Testis (tissue), 3 donors: Measurements from ENCODE around the gene MAP4K4. TPM values are rescaled to one million over a fixed set of nuclear protein-coding genes. Genes with fewer than 3 reads are reported as not detected.
"Not testable (repeated sequence)": the region's sequence is repeated elsewhere in the genome, so short reads cannot be mapped to it uniquely, and the experiment has no call there.

Experiments
- DNase-seq: peaks from one replicate; pipeline ENCODE4 v3.0.0-alpha.2; 2019
- H3K27ac ChIP-seq, 2 donors: fragments of 200-600 bp; sonication (generic); one replicate each; pipeline ENCODE4 v1.5.1; 2019
- H3K27me3 ChIP-seq: fragments of 200-600 bp; sonication (generic); one replicate; pipeline ENCODE4 v1.5.1; 2019
- H3K36me3 ChIP-seq: fragments of 200-600 bp; sonication (generic); one replicate; pipeline ENCODE4 v1.5.1; 2017; ENCODE audit warnings: low read depth; ENCODE audit errors: missing control alignments
- H3K4me1 ChIP-seq: fragments of 200-600 bp; sonication (generic); one replicate; pipeline ENCODE4 v1.5.1; 2019
- H3K4me3 ChIP-seq, 2 donors: fragments of 200-600 bp; sonication (generic); one replicate each; pipeline ENCODE4 v1.5.1; 2017 to 2019
- H3K9me3 ChIP-seq: fragments of 200-600 bp; sonication (generic); one replicate; pipeline ENCODE4 v1.5.1; 2017
- CTCF ChIP-seq, 3 experiments: fragments of 450-650 bp in 2 of 3; fragments of 200-600 bp in 1 of 3; sonication (generic) in 1 of 3; IDR thresholded peaks; one replicate each; pipeline ENCODE4 v1.5.1; 2016 to 2019; ENCODE audit warnings: antibody characterized with exemption in 3 of 3, mild to moderate bottlenecking in 2 of 3, moderate library complexity in 1 of 3
- POLR2A ChIP-seq: fragments of 450-650 bp; IDR thresholded peaks from one replicate; pipeline ENCODE4 v1.6.1; 2017; ENCODE audit warnings: antibody characterized with exemption, mild to moderate bottlenecking, moderate library complexity
- WGBS, 2 donors: methylation state at CpG; one replicate each; pipeline ENCODE4 v1.1.5; 2018; 5-methylcytosine and 5-hydroxymethylcytosine counted together
- intact Hi-C: fragments of 100-400 bp; cut with DNase I; formaldehyde crosslinking; loops from one replicate; pipeline ENCODE4 v1.15.1; 2023; ENCODE audit warnings: low total_unique reads
- polyA plus RNA-seq: library from polyadenylated mRNA; stranded (reverse); fragments of 350-450 nt; fragmentation: Illumina TruSeq; extraction: RNeasy Lipid Tissue Mini Kit (QIAGEN cat#74804); gene quantifications from one replicate; pipeline ENCODE4 v1.2.3, GENCODE V29; 2014; ENCODE audit warnings: low read depth, low replicate concordance; ENCODE audit not compliant: insufficient read depth
- total RNA-seq, 2 donors: library from RNA; depleted of rRNA; stranded (reverse); fragments of >200 nt; gene quantifications; one replicate each; pipeline ENCODE4 v1.2.3, GENCODE V29; 2016

MAP4K4 gene
- total and polyA plus RNA-seq, 3 donors from 2014 or later = 88.2 to 194 (median 174) TPM

- intact Hi-C loops = no loop called here
- H3K27me3 ChIP-seq = no peaks in the 10 kb centered on the region
- peaks cover 18% of the 10 kb centered on the region for H3K4me1 ChIP-seq
- TF ChIP-seq CTCF (IDR thresholded peaks at IDR 0.05) = no peak
- no peak for TF ChIP-seq POLR2A
- DNase-seq = no peak
- WGBS, 2 donors = 75 to 92% methylated on average over 5 of the region's 5 CpGs
- H3K36me3 ChIP-seq = no peaks in the 10 kb centered on the region
- no peak overlapping the region for H3K27ac ChIP-seq
- no peaks in the 10 kb centered on the region for H3K9me3 ChIP-seq
- H3K4me3 ChIP-seq = no peak overlapping the region
These were observed 73.9 kb downstream of the MAP4K4 start for GRCh38 chr2:101771227-101771902.

- DNase-seq = no peak
- no peaks in the 10 kb centered on the region for H3K27me3 ChIP-seq
- H3K27ac ChIP-seq = no peak overlapping the region
- intact Hi-C loops = no loop called here
- TF ChIP-seq POLR2A = no peak
- no peak for TF ChIP-seq CTCF (IDR thresholded peaks at IDR 0.05)
- no peaks in the 10 kb centered on the region for H3K9me3 ChIP-seq
- H3K4me3 ChIP-seq = no peak overlapping the region
- peaks cover 16% of the 10 kb centered on the region for H3K4me1 ChIP-seq
- H3K36me3 ChIP-seq = no peaks in the 10 kb centered on the region
- 65 to 86% methylated on average over 2 of the region's 2 CpGs for WGBS, 2 donors
These were observed 74.4 kb downstream of the MAP4K4 start for GRCh38 chr2:101771910-101772321.

GRCh38 chr2:101773137-101773536 is 75.6 kb downstream of the MAP4K4 start:
- DNase-seq = no peak
- Histone ChIP-seq H3K9me3 (no peaks in the 10 kb centered on the region), H3K4me1 (peaks cover 9% of the 10 kb centered on the region), H3K36me3 (no peaks in the 10 kb centered on the region), H3K27me3 (no peaks in the 10 kb centered on the region), H3K4me3 (no peak overlapping the region), H3K27ac (no peak overlapping the region)
- intact Hi-C loops = no loop called here
- TF ChIP-seq CTCF (IDR thresholded peaks at IDR 0.05) = no peak
- whole genome bisulfite sequencing, 2 donors = 85 to 88% methylated on average over 5 of the region's 5 CpGs

GRCh38 chr2:101773961-101774360 is 76.5 kb downstream of the MAP4K4 start:
- H3K27ac ChIP-seq, H3K27me3 ChIP-seq, DNase-seq, H3K9me3 ChIP-seq, intact Hi-C loops, H3K4me3 ChIP-seq, H3K36me3 ChIP-seq: not testable (repeated sequence)
- WGBS, 2 donors = 81 to 84% methylated on average over 3 of the region's 3 CpGs
- peaks cover 11% of the 10 kb centered on the region for H3K4me1 ChIP-seq

GRCh38 chr2:101775092-101775491 is 77.6 kb downstream of the MAP4K4 start:
- 92 to 100% methylated on average over 2 of the region's 2 CpGs for WGBS, 2 donors
- H3K27ac ChIP-seq = no peak overlapping the region

More at GRCh38 chr2:101775092-101775491, 77.6 kb downstream of the MAP4K4 start:
- peaks cover 11% of the 10 kb centered on the region for H3K4me1 ChIP-seq
- DNase-seq = no peak
- H3K4me3 ChIP-seq = no peak overlapping the region
- H3K9me3 ChIP-seq = no peaks in the 10 kb centered on the region
- H3K27me3 ChIP-seq = no peaks in the 10 kb centered on the region
- TF ChIP-seq POLR2A (no peak), CTCF (IDR thresholded peaks at IDR 0.05) (no peak)
- no peaks in the 10 kb centered on the region for H3K36me3 ChIP-seq
- intact Hi-C loops = no loop called here
